Lower leg skin (tissue), 3 donors: Measurements from ENCODE around the gene PTPRCAP.

Source experiments
- CTCF ChIP-seq, 3 donors: fragments of 450-650 bp; IDR thresholded peaks; one replicate each; pipeline ENCODE4 v1.5.1; 2016; ENCODE audit warnings: antibody characterized with exemption in 3 of 3, mild to moderate bottlenecking in 3 of 3, moderate library complexity in 2 of 3
- POLR2A ChIP-seq, 2 donors: fragments of 450-650 bp; IDR thresholded peaks; one replicate each; pipeline ENCODE4 v1.6.1; 2016 to 2017; ENCODE audit warnings: antibody characterized with exemption in 2 of 2, mild to moderate bottlenecking in 1 of 2, moderate library complexity in 1 of 2

- TF ChIP-seq CTCF (IDR thresholded peaks at IDR 0.05) (no peak), POLR2A (IDR thresholded peaks at IDR 0.05) (no peak)
Observed at GRCh38 chr11:67482275-67482826, 44.9 kb upstream of the PTPRCAP start.
